SHP77 treated with DMSO at 0.1 percent for 48 hours (cell line): ENCODE results near the gene BCORL1.

Experiments used
- DNase-seq: peaks from one replicate; lab custom pipeline; 2025; lab: John Stamatoyannopoulos, UW

BCORL1 gene

GRCh38 chrX:129982300-129983251 lies at the start of gene BCORL1:
TSS of gene BCORL1 (plus strand) at chrX:129982635. CDS start at chrX:130005232, 22,597 bp downstream.
- DNase-seq, result peak; percentile 69

GRCh38 chrX:129932821-129933321 lies 49.6 kb upstream of the BCORL1 start:
- no peak for DNase-seq

- no peak for DNase-seq
Observed at GRCh38 chrX:129933700-129934099, 48.7 kb upstream of the BCORL1 start.

GRCh38 chrX:129934461-129934860 lies 48.0 kb upstream of the BCORL1 start:
- no peak for DNase-seq

GRCh38 chrX:129934952-129935351 lies 47.5 kb upstream of the BCORL1 start:
- DNase-seq, result no peak

- DNase-seq, result no peak
Observed at GRCh38 chrX:129938081-129938480, 44.4 kb upstream of the BCORL1 start.

GRCh38 chrX:129939986-129940385 lies 42.4 kb upstream of the BCORL1 start:
- no peak for DNase-seq

GRCh38 chrX:129940721-129941120 lies 41.7 kb upstream of the BCORL1 start:
- no peak for DNase-seq

GRCh38 chrX:129945131-129945530 lies 37.3 kb upstream of the BCORL1 start:
- DNase-seq, result no peak

GRCh38 chrX:129953334-129953648 lies 29.1 kb upstream of the BCORL1 start:
- no peak for DNase-seq

- DNase-seq, result no peak
Observed at GRCh38 chrX:129953881-129954280, 28.6 kb upstream of the BCORL1 start.

- DNase-seq, result no peak
Observed at GRCh38 chrX:129954804-129955203, 27.6 kb upstream of the BCORL1 start.

GRCh38 chrX:129955682-129956081 lies 26.8 kb upstream of the BCORL1 start:
- no peak for DNase-seq

GRCh38 chrX:129956145-129956544 lies 26.3 kb upstream of the BCORL1 start:
- DNase-seq, result no peak

- DNase-seq, result no peak
Observed at GRCh38 chrX:129956765-129957164, 25.7 kb upstream of the BCORL1 start.

- DNase-seq, result peak; percentile 54
Observed at GRCh38 chrX:129957241-129958082, 25.0 kb upstream of the BCORL1 start.

- DNase-seq, result no peak
Observed at GRCh38 chrX:129958083-129958465, 24.4 kb upstream of the BCORL1 start.

- no peak for DNase-seq
Observed at GRCh38 chrX:129958814-129959492, 23.5 kb upstream of the BCORL1 start.

GRCh38 chrX:129959493-129959832 lies 23.0 kb upstream of the BCORL1 start:
- no peak for DNase-seq

GRCh38 chrX:129961180-129962083 lies 21.0 kb upstream of the BCORL1 start:
- no peak for DNase-seq

GRCh38 chrX:129963729-129964128 lies 18.7 kb upstream of the BCORL1 start:
- no peak for DNase-seq
